ENCODE data around the gene TRIM41.
"Not testable (repeated sequence)": the region's sequence is repeated elsewhere in the genome, so short reads cannot be mapped to it uniquely, and the experiment has no call there.

TRIM41 gene

GRCh38 chr5:181210148-181210547 is 12.9 kb upstream of the TRIM41 start:
- DNase-seq (ENCODE audit: low spot score): not testable (repeated sequence)

- DNase-seq (ENCODE audit: low spot score): not testable (repeated sequence)
These were observed 12.4 kb upstream of the TRIM41 start for GRCh38 chr5:181210698-181211097.

GRCh38 chr5:181211208-181211607 is 11.9 kb upstream of the TRIM41 start:
- no peak for DNase-seq (ENCODE audit: low spot score)

GRCh38 chr5:181212080-181212479 is 11.0 kb upstream of the TRIM41 start:
- no peak for DNase-seq (ENCODE audit: low spot score)

GRCh38 chr5:181212934-181213333 is 10.1 kb upstream of the TRIM41 start:
- no peak for DNase-seq (ENCODE audit: low spot score)

GRCh38 chr5:181214249-181214648 is 8.8 kb upstream of the TRIM41 start:
- DNase-seq (ENCODE audit: low spot score): not testable (repeated sequence)

GRCh38 chr5:181215997-181216989 is 6.8 kb upstream of the TRIM41 start:
- no peak for DNase-seq (ENCODE audit: low spot score)

- no peak for DNase-seq (ENCODE audit: low spot score)
These were observed 5.8 kb upstream of the TRIM41 start for GRCh38 chr5:181217111-181217802.

GRCh38 chr5:181217803-181218062 is 5.3 kb upstream of the TRIM41 start:
- DNase-seq (ENCODE audit: low spot score): no peak

- no peak for DNase-seq (ENCODE audit: low spot score)
These were observed 4.3 kb upstream of the TRIM41 start for GRCh38 chr5:181218795-181219124.

- DNase-seq (ENCODE audit: low spot score): no peak
These were observed 3.6 kb upstream of the TRIM41 start for GRCh38 chr5:181219262-181220177.

GRCh38 chr5:181220178-181220515 is 2.9 kb upstream of the TRIM41 start:
- DNase-seq (ENCODE audit: low spot score): no peak

- DNase-seq (ENCODE audit: low spot score): no peak
These were observed 1.8 kb upstream of the TRIM41 start for GRCh38 chr5:181221105-181221791.

GRCh38 chr5:181221792-181222629 is 1.1 kb upstream of the TRIM41 start:
- DNase-seq (ENCODE audit: low spot score): peak; percentile 89

- no peak for DNase-seq (ENCODE audit: low spot score)
These were observed 437 bp upstream of the TRIM41 start for GRCh38 chr5:181222630-181223057.

GRCh38 chr5:181223729-181224389 is 778 bp downstream of the TRIM41 start:
- no peak for DNase-seq (ENCODE audit: low spot score)

GRCh38 chr5:181224390-181225229 is 1.5 kb downstream of the TRIM41 start:
- DNase-seq (ENCODE audit: low spot score): no peak

GRCh38 chr5:181229996-181230395 is 6.9 kb downstream of the TRIM41 start:
- no peak for DNase-seq (ENCODE audit: low spot score)

GRCh38 chr5:181230551-181230950 is 7.5 kb downstream of the TRIM41 start:
- no peak for DNase-seq (ENCODE audit: low spot score)

Data from pons (tissue), 1 donor.